IMR-90 (cell line): ENCODE results near the gene PTPN13. TPM values are rescaled to one million over a fixed set of nuclear protein-coding genes. Genes with fewer than 3 reads are reported as not detected.

Experiments used
- ATAC-seq: fragments of 200-7000 bp; cut with Tn5 transposase; 2 replicates; pipeline ENCODE4 v1.9.1; 2020; ENCODE audit warnings: low read depth, mild to moderate bottlenecking, moderate library complexity
- BruUV-seq: library from RNA; stranded (reverse); fragments of 400-500 nt; replicated peaks from 2 replicates; lab custom pipeline; 2021; lab: Mats Ljungman, UMichigan
- CTCF ChIA-PET: fragments of 300-600 bp; formaldehyde crosslinking; extraction: SDS; loops from one replicate; lab custom pipeline; 2021; ENCODE audit warnings: antibody characterized with exemption; lab: Yijun Ruan, JAX
- POLR2A ChIA-PET: fragments of 300-600 bp; sonication (Branson Sonifier 250); formaldehyde crosslinking; loops from one replicate; lab custom pipeline; 2022; ENCODE audit warnings: antibody characterized with exemption; ENCODE audit not compliant: unreplicated experiment; lab: Charles Lee
- DNase-seq: peaks from one replicate; pipeline ENCODE4 v3.0.0; 2013
- H2AFZ ChIP-seq: replicated peaks from 2 replicates; pipeline ENCODE3; 2013; ENCODE audit warnings: low read length, mild to moderate bottlenecking; ENCODE audit not compliant: poor library complexity
- H2AK5ac ChIP-seq: 2 replicates; pipeline ENCODE4 v1.6.1; 2013; ENCODE audit warnings: low read depth, low read length, inconsistent platforms
- H2AK9ac ChIP-seq: replicated peaks from 2 replicates; pipeline ENCODE3; 2013; ENCODE audit warnings: mild to moderate bottlenecking, low read depth, low read length, moderate library complexity; ENCODE audit not compliant: poor library complexity
- H2BK120ac ChIP-seq: 2 replicates; pipeline ENCODE4 v1.6.1; 2013; ENCODE audit warnings: low read depth, low read length, inconsistent platforms
- H2BK15ac ChIP-seq: 3 replicates; pipeline ENCODE4 v1.6.1; 2013; ENCODE audit warnings: low read depth, low read length, inconsistent platforms
- H2BK20ac ChIP-seq: 2 replicates; pipeline ENCODE4 v1.6.1; 2013; ENCODE audit warnings: low read depth, mild to moderate bottlenecking, inconsistent platforms, low read length, moderate library complexity
- H2BK5ac ChIP-seq: 2 replicates; pipeline ENCODE4 v1.6.1; 2013; ENCODE audit warnings: mild to moderate bottlenecking, low read depth, low read length, inconsistent platforms; ENCODE audit not compliant: poor library complexity, severe bottlenecking
- H3K14ac ChIP-seq: replicated peaks from 2 replicates; pipeline ENCODE4 v1.6.1; 2013; ENCODE audit warnings: low read depth, low read length, inconsistent platforms
- H3K18ac ChIP-seq: 2 replicates; pipeline ENCODE4 v1.6.1; 2013; ENCODE audit warnings: low read depth, low read length, control low read depth
- H3K23ac ChIP-seq: 2 replicates; pipeline ENCODE4 v1.6.1; 2013; ENCODE audit warnings: low read depth, low read length, inconsistent platforms
- H3K27ac ChIP-seq: 2 replicates; pipeline ENCODE4 v1.5.1; 2013; ENCODE audit warnings: mild to moderate bottlenecking, control low read depth, low read length; ENCODE audit not compliant: insufficient read depth
- H3K27me3 ChIP-seq: 2 replicates; pipeline ENCODE4 v1.6.1; 2013; ENCODE audit warnings: low read length; ENCODE audit not compliant: control insufficient read depth, insufficient read depth
- H3K36me3 ChIP-seq: 2 replicates; pipeline ENCODE4 v1.6.1; 2013; ENCODE audit warnings: low read length, mixed read lengths; ENCODE audit not compliant: control insufficient read depth, insufficient read depth
- H3K4ac ChIP-seq: 2 replicates; pipeline ENCODE4 v1.6.1; 2013; ENCODE audit warnings: low read depth, low read length, inconsistent platforms
- H3K4me1 ChIP-seq: 2 replicates; pipeline ENCODE4 v1.6.1; 2013; ENCODE audit warnings: low read length, mixed read lengths; ENCODE audit not compliant: control insufficient read depth, insufficient read depth
- H3K4me2 ChIP-seq: 2 replicates; pipeline ENCODE4 v1.6.1; 2013; ENCODE audit warnings: low read depth, mild to moderate bottlenecking, control low read depth, low read length, moderate library complexity
- H3K4me3 ChIP-seq: 2 replicates; pipeline ENCODE4 v1.5.1; 2013; ENCODE audit warnings: low read depth, mild to moderate bottlenecking, control low read depth, low read length, moderate library complexity; ENCODE audit not compliant: insufficient read depth
- H3K56ac ChIP-seq: 2 replicates; pipeline ENCODE4 v1.6.1; 2013; ENCODE audit warnings: low read length, inconsistent platforms; ENCODE audit not compliant: insufficient read depth; ENCODE audit errors: extremely low read depth
- H3K79me1 ChIP-seq, 2 experiments: 2 replicates each; pipeline ENCODE4 v1.6.1; 2013; ENCODE audit warnings: low read length in 2 of 2, inconsistent platforms in 1 of 2, low read depth in 1 of 2
- H3K9ac ChIP-seq: 2 replicates; pipeline ENCODE4 v1.6.1; 2013; ENCODE audit warnings: low read depth, low read length, control low read depth
- H3K9me1 ChIP-seq: 2 replicates; pipeline ENCODE4 v1.6.1; 2013; ENCODE audit warnings: low read length, inconsistent platforms; ENCODE audit not compliant: insufficient read depth
- H3K9me3 ChIP-seq: 2 replicates; pipeline ENCODE4 v1.6.1; 2013; ENCODE audit warnings: low read length; ENCODE audit not compliant: control insufficient read depth, insufficient read depth
- H4K20me1 ChIP-seq: 2 replicates; pipeline ENCODE4 v1.6.1; 2013; ENCODE audit warnings: low read length, inconsistent platforms; ENCODE audit not compliant: insufficient read depth
- H4K5ac ChIP-seq: 2 replicates; pipeline ENCODE4 v1.6.1; 2013; ENCODE audit warnings: mild to moderate bottlenecking, low read depth, low read length, control low read depth
- H4K8ac ChIP-seq, 2 experiments: 2 replicates each; pipeline ENCODE4 v1.6.1; 2013; ENCODE audit warnings: low read depth in 2 of 2, low read length in 2 of 2, control low read depth in 1 of 2, inconsistent platforms in 1 of 2
- H4K91ac ChIP-seq: 2 replicates; pipeline ENCODE4 v1.6.1; 2013; ENCODE audit warnings: low read depth, low read length, inconsistent platforms; ENCODE audit not compliant: insufficient read depth
- CEBPB ChIP-seq: IDR thresholded peaks from 2 replicates; pipeline ENCODE4 v1.6.1; 2012; ENCODE audit warnings: low read depth, low read length, improper control_type of control experiment
- MAFK ChIP-seq: IDR thresholded peaks from 2 replicates; pipeline ENCODE4 v1.6.1; 2012; ENCODE audit warnings: low read depth, low read length, improper control_type of control experiment
- NFE2L2 ChIP-seq: fragments of 150-350 bp; IDR thresholded peaks from 2 replicates; pipeline ENCODE4 v1.6.1; 2016; ENCODE audit warnings: low read depth, mild to moderate bottlenecking, low read length
- RFX5 ChIP-seq: IDR thresholded peaks from 2 replicates; pipeline ENCODE4 v1.8.0; 2012; ENCODE audit warnings: low read depth, mild to moderate bottlenecking, low read length, moderate library complexity
- USF2 ChIP-seq: fragments of 150-350 bp; IDR thresholded peaks from 2 replicates; pipeline ENCODE4 v1.6.1; 2017; ENCODE audit warnings: mild to moderate bottlenecking, antibody characterized with exemption, low read length, low read depth
- WGBS, 2 experiments: methylation state at CpG; one replicate each; pipeline versions ENCODE4 v1.1.5 to v1.1.7; 2013; ENCODE audit warnings: missing lambda C conversion rate in 2 of 2; ENCODE audit not compliant: insufficient read length in 1 of 2; ENCODE audit errors: extremely low coverage in 2 of 2; 5-methylcytosine and 5-hydroxymethylcytosine counted together
- dilution Hi-C: fragments of 300-500 bp; cut with HindIII; formaldehyde crosslinking; loops from one replicate; pipeline ENCODE4 v1.14.3; 2018; ENCODE audit warnings: low sequenced_read_pairs; ENCODE audit not compliant: unreplicated experiment
- in situ Hi-C: fragments of 300-500 bp; cut with MboI; formaldehyde crosslinking; loops from 3 replicates; pipeline ENCODE4 v1.14.3; 2019; ENCODE audit warnings: low sequenced_read_pairs, inconsistent platforms, mixed read lengths
- intact Hi-C: fragments of 100-400 bp; cut with micrococcal nuclease; formaldehyde crosslinking; loops from 2 replicates; pipeline ENCODE4 v1.10.0; 2022
- polyA plus RNA-seq, 3 experiments: library from polyadenylated mRNA; depleted of rRNA; stranded (reverse); fragments of >200 nt; gene quantifications; 2 replicates each; pipeline ENCODE4 v1.2.3, GENCODE V29; 2012; ENCODE audit warnings: low replicate concordance in 1 of 3
- total RNA-seq: library from RNA; depleted of rRNA; stranded (reverse); fragments of >200 nt; gene quantifications from 2 replicates; pipeline ENCODE4 v1.2.3, GENCODE V29; 2012
- TF ChIP-seq, protein P1 (sequence below): fragments of 150-350 bp; IDR thresholded peaks from 2 replicates; pipeline ENCODE4 v1.6.1; 2016; ENCODE audit warnings: low read depth, mild to moderate bottlenecking, low read length, moderate library complexity, borderline replicate concordance

Gene PTPN13
- total and polyA plus RNA-seq, 2 of the 4 experiments (the other 2 are of a cell fraction) = 7.7 to 29.0 TPM

DNA sequence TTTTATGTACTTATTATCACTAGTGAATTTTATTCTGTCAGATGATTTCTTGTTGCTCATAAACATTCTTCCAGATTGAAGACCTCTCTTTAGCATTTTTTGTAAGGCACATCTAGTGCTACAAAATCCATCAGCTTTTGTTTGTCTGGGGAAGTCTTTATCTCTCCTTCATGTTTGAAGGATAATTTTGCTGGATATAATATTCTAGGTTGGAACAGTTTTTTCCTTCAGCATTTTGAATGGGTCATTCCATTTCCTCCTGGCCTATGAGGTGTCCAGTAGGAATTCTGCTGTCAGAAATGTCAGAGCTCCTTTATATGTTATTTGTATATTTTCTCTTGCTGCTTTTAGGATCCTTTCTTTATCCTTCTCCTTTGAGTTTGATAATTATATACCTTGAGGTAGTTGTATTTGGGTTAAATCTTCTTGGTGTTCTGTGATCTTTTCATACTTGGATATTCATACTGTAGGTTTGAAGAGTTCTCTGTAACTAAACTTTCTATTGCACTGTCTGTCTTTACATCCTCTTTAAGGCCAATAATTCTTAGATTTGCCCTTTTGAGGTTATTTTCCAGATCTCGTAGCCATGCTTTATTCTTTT is 58.3 kb downstream of the PTPN13 start:
- Histone ChIP-seq H3K27me3 (no peaks in the 10 kb centered on the region), H3K9me3 (peaks cover 10% of the 10 kb centered on the region), H4K5ac (no peak overlapping the region), H3K14ac (no peak overlapping the region), H3K4ac (no peak overlapping the region), H4K91ac (no peak overlapping the region), H3K9ac (no peak overlapping the region), H3K23ac (no peak overlapping the region), H2AK5ac (no peak overlapping the region), H3K4me1 (no peaks in the 10 kb centered on the region), H2AK9ac (no peak overlapping the region), H3K36me3 (peaks cover 2% of the 10 kb centered on the region; the same call in 1 of the 2 replicates), H3K56ac (no peak overlapping the region), H2BK15ac (no peak overlapping the region), H3K9me1 (no peaks in the 10 kb centered on the region), H3K79me1 (peaks cover 0 to 9% of the 10 kb centered on the region in 2 experiments; a peak in 2 of 4 replicates), H3K4me2 (no peak overlapping the region), H4K8ac (no peak overlapping the region), H3K18ac (no peak overlapping the region), H3K4me3 (no peak overlapping the region), H3K27ac (no peak overlapping the region), H2BK120ac (no peak overlapping the region), H2BK5ac (no peak overlapping the region), H4K20me1 (no peaks in the 10 kb centered on the region), H2AFZ (no peak overlapping the region), H2BK20ac (no peak overlapping the region)
- ATAC-seq (no peak), DNase-seq (no peak)
- in situ Hi-C loops = no loop called here
- POLR2A ChIA-PET = no interaction called here
- intact Hi-C loops = no loop called here
- no TSS peak for BruUV-seq
- no CpG with 5 or more reads among the region's 1 CpG for WGBS, 2 experiments
- TF ChIP-seq NFE2L2 = no peak
- TF ChIP-seq, protein P1, sequence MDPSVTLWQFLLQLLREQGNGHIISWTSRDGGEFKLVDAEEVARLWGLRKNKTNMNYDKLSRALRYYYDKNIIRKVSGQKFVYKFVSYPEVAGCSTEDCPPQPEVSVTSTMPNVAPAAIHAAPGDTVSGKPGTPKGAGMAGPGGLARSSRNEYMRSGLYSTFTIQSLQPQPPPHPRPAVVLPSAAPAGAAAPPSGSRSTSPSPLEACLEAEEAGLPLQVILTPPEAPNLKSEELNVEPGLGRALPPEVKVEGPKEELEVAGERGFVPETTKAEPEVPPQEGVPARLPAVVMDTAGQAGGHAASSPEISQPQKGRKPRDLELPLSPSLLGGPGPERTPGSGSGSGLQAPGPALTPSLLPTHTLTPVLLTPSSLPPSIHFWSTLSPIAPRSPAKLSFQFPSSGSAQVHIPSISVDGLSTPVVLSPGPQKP = no peak
- no peak for TF ChIP-seq USF2
- TF ChIP-seq RFX5 = no peak
- TF ChIP-seq MAFK = no peak
- no peak for TF ChIP-seq CEBPB
- dilution Hi-C loops = no loop called here
- CTCF ChIA-PET = no interaction called here
